SK-N-DZ (cell line): ENCODE results near the gene PELI1.
"Not testable (repeated sequence)": the region's sequence is repeated elsewhere in the genome, so short reads cannot be mapped to it uniquely, and the experiment has no call there.

Source experiments
- DNase-seq: peaks from one replicate; pipeline ENCODE4 v3.0.0-alpha.2; 2015; ENCODE audit warnings: low spot score

The PELI1 gene

DNA sequence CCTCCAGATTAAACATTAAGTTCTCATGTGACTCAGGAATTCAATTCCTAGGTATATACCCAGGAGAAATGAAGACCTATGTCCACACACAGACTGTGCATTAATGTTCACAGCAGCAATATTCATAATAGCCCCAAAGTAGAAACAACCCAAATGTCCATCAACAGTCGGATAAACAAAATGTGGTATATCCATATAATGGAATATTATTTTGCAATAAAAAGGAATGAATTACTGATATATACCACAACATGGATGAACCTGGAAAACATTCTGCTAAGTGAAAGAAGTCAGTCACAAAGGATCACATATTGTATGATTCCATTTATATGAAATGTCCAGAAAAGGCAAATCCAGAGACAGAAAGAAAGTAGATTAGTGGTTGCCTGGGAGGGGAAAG is 20.5 kb downstream of the PELI1 start:
- DNase-seq = no peak

DNA sequence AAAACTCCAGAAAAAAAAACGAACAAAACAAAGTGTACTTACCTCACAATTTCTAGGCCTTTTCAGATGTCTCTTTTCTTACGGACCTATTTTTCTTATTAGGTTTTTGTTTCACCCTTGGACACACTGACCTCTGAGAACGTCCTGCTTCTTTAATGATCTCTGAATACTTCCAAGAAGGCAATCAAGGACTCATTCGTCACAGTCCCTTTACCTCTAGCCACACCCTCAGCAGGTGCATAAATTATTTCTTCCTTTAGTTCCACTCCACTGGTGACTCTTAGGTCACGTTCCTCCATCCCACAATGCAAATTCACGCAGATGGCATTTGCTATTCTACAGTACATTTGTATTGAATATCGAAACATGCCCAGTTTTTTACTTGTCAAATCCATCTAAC is 21.9 kb downstream of the PELI1 start:
- no peak for DNase-seq

DNA sequence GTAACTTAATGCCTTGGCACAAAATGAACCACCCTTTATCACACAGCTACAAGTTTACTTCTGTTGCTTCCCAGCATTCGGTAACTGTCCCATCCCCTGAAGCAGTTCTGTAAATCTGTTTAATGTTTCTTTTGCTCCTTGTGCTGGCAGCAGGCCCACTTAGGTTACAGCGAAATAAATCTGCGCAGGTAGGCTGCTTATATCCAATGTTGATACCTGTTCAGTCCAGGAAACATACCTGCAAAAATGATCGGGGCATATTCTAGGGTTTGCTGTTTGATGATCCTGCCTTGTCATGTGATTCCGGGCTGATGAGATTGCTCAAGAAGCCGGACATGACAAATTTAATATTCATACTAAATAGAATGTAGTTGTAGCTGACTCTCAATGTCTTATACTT is 23.3 kb downstream of the PELI1 start:
- no peak for DNase-seq

DNA sequence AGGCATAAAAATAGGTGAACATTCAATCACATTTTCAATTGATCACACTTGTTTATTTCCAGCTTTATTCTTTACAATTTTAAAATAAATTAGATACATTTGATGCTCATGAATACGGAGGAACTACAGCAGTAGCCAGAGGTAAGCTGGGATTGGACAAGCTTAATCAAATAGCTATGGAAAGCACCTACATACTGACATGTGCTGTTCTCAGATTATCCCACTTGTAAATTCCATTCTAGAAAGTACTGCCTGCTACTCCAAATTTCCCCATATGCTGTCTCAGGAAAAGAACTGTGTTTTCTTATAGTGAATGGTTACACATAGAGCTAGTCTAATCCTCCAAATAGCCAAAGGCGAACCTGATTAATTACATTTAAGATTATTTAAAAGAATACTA is 24.2 kb downstream of the PELI1 start:
- no peak for DNase-seq

DNA sequence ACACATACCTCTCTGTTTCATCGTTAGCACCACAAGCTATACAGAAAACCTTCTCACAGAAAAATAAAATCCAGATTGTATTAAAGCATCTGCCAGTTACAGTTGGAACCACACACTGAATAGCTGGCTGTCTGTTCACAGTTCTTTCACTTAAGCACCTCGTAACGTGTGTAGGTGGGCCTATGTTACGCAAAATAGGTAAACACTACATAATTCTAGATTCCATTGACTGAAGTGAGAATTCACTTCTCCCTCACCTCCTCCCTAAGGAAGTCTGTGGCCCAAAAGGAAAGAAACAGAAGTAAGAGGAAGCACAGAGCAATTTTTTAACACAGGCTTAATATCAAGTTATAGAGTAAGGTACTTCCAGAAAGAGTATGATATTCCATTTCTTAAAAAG is 24.9 kb downstream of the PELI1 start:
- no peak for DNase-seq

DNA sequence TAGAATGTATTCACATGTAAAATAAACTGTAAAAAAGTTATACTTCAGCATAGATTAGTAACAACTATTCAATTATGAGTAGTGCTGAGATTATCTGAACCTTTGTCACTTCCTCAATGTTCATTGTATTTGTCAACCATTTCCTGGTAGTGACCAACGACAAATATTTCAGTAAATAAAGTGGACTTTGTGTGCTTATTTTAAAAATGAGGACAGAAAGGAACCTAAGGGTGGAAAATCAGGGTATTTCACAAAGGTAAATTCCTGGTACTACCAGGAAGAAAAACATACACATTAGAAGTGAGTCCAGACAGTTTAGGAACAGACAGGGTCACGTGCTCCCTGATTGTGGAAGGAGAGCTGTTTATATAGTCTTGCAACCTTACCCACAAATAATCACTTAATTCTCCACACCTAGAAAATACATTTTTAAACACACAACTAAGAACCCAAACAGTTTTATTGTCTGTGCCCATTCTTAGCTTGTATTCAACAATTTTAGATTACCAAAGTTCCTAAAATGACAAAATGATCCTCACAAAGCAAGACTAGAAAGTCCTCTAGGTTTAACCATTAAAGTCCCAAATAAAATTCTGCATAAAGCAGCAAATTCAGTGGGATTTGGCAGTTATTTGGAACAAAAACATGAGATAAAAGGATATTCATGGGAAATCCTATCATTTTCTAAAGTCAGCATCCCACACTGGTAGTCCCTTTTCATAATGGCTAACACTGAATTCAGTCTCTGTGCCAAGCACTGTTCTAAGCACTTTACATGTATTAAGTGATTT is 28.2 kb downstream of the PELI1 start:
- no peak for DNase-seq

DNA sequence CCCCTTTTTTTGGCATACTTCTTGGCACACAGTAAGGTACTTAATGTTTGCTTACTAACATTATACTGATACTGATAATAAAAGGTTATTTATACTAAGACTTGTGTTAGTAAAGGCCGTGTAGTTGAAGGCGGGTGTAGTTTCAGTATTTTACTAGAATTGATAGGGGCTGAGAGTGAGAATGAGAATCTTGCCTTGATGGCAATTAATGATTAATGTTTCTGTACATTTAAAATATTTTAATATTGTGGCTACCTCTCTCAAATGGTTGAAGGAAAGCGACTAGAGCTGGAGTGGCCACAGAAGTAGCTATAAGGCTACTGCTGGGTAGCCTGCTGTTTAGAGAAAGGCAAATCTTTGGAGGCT is 29.3 kb downstream of the PELI1 start:
- DNase-seq = no peak

DNA sequence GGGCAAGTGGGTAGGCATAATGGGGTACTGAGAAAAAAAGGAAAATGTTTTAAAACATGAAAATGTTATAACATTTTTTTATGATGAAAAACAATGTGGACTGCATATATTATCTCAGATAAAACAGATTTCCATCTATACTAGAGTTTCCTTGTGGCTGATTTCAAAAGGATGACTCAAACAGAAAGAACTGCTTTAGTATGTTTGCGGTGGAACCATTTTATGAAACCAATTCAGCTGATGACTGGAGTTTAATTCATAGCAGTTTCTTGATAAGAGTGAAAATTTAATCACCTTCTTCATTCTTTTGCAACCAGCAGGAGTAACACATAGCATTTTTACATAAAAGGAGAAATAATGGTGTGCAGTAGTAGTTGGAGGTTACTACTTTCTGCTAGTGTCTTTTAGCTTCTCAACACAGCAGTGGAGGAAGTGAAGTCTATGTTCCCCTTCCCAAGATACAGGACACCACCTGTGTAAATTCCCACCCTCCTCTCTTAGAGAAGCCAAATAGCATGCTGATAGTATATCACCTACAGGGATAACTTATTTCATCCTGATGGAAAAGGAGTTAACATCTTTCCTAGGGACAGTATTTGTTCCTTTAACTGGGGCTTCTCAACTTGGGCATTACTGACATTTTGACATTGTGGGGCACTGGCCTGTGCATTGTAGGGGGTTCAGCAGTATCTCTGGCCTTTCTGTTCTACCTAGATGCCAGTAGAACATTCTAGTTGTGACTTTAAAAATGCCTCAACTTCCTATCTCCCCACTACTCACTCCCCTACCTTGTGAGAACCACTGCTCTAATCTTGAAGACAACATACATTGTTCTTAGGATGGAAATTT is 29.9 kb downstream of the PELI1 start:
- no peak for DNase-seq

DNA sequence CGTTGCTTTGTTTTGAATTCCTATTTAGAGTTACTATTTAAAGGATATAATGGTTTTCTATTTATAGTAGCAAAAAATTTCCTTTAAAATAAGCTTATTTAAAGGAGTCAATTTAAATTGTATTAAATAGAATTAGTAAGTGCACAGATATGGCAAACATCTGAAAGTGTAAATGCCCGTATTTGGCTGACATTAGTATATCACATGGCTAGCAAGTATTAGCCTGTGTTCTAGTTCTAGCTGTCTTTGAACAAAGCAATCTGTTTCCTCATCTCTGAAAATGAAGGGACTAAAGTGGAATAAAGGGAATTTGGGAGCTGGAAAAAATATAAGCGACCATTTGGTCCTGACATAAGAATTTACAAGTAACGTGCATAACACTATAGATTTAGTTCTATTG is 32.2 kb downstream of the PELI1 start:
- DNase-seq = no peak

DNA sequence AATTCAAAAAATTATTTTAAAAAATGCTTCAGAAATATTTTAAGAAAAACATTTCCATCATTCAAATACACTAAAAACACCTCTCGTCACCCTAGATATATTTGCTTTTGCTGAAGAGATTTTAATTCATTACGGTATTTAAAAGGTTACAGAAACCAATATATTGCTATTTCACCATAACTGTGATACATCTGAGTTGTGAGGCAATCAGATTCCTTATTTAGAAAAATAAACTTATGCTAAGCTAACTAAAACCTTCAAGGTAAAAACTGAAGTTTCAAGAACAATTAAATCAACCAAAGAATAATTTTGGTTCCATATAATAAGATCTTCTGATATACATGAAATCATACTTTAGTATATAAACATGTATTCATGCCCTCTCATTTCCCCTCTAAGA is 32.8 kb downstream of the PELI1 start:
- DNase-seq = no peak

DNA sequence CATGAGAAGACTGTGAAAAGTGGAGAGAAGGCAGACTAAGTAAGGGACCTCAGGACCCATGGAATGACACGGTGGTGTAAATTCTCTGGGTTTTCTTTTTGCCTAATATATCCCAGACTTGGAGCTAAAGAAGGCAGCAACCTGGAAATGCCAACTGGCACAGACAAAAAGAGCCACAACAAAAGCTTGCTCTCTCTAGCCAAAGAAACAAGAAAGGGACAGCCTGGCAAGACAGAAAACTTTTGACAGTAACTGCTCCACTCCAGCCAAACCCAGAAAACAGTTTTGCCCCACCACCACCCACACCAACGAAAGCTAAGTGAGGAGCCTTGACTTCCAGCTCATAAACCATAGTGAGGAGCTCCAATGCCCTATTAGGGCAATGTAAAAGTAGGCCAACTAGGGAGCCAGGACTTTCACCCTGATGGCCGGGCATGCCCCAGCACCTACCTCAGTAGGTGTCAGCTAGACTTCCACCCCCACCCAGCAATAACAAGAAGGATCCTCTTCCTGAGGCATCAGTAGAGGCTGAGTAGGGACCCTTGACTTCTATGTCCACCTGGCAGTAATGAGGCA is 35.5 kb downstream of the PELI1 start:
- DNase-seq = no peak

DNA sequence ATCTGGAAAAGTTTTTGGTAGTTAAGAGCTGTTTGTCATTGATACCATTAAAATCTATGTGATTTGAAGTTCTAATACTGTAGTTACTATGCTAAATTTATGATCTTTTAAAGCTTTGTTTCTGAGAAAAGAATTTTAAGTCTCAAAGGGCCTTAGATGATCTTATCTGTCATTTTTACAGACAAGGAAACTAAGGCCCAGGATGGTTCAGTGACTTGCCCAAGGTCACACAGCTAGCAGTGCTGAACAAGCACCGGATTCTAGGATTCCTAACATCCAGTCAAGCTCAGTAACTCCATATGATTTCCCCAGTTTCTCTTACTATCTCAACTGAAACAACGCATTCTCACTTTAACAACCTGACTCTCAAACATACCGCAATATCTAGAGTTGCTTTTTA is 37.7 kb downstream of the PELI1 start:
- no peak for DNase-seq

DNA sequence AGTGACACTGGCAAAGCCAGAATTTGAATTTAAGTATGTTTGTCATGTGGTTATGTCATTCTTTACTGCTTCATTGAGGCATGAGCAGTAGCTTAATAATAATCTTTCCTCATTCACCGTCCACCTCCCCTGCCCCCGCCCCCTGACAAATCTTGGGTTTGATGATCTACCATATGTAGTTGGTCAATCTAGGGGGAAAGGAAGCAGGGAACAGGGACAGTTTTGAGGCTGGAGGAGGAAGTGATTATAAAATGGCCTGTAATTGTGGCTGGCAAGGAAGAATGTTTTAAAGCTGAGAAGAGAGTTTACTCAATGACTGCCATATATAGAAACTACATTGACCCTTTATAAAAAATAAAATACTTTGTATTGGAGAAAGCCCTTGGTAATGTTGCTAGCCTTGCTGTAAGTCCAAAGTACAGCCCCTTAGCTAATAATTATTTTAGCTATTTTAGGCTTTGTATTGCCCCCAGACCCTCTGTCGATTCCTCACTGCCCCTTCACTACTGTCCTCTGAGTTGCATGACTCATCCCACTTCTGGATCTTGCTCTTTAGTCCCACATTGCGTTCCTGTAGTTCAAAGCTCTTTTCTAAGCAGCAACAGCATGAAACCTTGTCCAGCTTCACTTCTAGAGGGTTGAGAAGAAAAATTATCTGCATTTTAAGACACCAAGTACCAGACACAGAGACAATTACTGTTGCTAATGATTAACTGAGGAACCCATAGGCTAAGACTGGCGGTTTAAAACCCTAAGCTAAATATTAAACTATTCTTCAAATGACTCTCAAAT is 38.4 kb downstream of the PELI1 start:
- no peak for DNase-seq

DNA sequence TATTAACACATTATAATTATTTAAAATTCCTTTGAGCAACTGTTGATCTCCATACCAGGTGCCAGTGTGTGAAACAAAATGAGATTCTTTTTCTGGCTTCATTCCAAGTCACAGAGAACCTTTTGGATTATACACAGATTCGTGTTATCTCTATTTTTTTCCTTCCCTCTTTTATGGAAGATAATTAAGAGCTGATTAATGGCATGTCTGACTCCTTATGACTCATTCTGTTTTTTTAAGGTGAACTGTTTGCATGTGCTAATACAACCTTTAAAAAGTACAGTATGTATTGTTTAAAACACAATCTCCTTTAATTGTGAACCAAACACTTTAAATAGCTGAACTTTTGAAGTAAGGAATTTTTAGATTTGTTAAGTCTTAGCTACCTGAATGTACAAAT is 39.3 kb downstream of the PELI1 start:
- no peak for DNase-seq

DNA sequence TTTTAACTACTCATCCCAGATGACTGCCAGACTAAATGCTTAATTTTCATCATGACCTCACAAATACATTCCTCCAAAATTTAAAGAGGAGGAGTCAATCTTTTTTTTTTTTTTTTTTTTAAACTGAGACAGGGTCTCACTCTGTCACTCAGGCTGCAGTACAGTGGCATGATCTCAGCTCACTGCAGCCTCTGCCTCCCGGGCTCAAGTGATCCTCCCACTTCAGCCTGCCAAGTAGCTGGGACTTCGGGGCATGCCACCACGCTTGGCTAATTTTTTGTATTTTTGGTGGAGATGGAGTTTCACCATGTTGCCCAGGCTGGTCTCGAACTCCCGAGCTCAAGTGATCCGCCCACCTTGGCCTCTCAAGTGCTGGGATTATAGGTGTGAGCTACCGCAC is 41.5 kb downstream of the PELI1 start:
- DNase-seq = not testable (repeated sequence)

DNA sequence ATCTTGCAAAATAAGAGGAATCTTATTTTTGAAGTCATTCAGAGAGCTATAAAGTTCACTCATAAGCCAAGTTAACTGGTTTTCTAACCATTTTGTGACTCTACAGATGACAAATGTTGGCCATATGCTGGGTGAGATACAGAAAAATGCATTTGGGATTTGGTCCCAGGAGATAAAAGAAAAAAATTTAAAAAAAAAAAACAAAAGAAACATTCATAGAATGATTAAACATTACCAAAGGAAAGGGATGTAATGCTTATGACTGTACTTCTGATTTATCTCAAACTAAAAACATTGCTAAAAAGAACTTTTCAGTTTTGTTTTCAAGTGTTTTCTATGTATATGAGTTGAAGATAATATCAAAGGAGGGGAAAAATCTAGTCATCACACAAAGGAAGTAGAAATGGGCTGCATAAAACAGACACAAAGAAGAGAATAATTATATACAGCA is 43.1 kb downstream of the PELI1 start:
- DNase-seq = no peak

DNA sequence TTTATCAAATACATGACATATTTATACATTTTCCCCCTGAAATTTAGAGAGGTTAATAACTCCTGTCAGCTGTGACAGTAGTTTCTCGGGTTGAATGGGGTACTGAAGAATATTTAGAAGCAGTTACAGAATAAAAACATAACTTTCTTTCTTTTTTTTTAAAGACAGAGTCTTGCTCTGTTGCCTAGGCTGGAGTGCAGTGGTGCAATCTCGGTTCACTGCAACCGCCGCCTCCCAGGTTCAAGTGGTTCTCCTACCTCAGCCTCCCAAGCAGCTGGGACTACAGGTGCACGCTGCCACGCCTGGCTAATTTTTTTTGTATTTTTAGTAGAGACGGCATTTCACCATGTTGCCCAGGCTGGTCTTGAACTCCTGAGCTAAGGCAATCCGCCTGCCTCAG is 43.6 kb downstream of the PELI1 start:
- DNase-seq = not testable (repeated sequence)

DNA sequence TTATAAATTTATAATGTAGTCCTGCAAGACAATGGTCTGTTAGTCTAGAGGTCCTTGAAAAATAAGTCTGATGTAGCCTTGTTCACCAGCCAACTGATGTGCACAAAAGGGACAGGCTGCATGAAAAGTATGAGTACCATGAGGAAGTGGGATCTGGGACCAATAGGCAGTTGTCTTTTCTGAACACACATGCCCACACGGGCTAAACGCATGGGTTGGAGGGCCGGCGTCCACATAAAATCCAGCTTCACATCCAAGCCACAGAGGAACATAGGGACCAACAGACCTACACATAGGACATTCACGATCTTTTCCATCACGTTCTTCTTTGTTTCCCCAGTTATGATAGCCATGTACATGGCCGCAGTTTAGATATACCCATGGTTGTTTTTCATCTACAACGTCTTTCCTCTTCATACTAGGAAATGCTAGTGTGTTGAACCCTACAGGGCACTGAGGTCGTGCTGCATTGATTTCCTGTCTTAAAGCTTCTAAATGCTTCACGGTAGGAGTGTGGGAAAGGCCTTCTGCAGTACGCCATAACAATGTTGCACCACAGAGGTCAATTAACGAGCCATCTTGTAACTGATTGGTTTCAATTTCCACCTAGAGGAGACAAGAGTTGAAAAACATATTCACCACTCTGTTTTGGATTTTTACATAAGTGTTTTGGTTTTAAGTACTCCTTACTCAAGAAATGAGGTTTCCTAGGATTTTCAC is 49.4 kb downstream of the PELI1 start:
- DNase-seq = no peak

DNA sequence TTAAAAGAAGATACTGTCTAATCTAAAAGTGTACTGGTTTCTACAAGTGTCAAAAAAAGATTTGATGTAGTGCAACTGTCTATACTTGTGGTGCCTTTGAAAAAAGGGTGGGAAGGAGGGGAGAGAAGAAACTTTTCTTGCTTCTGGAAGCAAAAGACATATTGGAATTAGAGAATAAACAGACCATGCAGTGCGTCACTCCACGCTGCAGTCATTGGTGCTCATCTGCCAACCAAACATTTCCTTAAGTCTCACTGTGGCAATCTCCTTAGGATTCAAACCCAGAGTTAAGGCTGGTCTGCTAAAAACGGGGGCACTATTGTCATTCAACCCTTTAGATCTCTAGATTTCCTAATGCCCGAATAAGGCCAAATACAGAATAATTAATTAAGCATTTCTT is 50.9 kb downstream of the PELI1 start:
- no peak for DNase-seq

DNA sequence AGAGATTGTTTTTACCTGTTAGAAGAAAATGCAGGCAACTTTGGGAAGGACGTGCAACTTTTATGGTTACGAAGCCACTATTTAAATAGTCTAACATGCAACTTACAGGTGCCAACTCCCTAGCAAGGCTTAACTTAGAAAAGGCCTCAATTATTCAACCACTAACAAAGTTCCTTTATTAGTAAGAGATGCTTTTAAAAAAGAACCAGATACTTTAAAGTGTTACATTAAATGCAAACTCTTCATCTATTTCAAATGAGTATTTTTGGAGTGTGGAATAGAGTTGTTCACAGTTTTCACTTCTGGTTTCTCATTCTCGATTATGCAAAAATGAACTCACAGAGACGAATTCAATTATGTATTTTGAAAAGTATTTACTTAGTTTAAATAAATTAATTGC is 51.7 kb downstream of the PELI1 start:
- DNase-seq = no peak

DNA sequence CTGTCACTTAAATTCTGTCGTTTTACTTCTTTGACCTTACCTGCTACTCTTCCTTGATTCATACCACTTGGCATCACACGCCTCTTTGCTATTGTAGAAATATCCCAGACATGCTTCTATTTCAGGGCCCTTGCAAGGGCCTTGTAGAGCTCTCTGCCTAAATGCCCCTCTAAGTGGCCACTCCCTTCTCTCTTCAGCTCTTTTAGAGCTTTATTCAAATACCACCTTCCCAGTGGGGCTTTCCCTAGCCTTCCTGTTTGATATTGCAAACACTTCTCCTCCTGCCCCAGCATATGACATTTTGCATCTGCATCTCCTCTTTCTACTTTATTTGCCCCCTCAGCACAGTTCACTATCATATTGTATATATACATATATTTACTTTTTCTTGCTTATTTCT is 54.0 kb downstream of the PELI1 start:
- no peak for DNase-seq
